ENCODE results near the gene SMIM38. TPM values are rescaled to one million over a fixed set of nuclear protein-coding genes. Genes with fewer than 3 reads are reported as not detected.
"Not testable (repeated sequence)": the region's sequence is repeated elsewhere in the genome, so short reads cannot be mapped to it uniquely, and the experiment has no call there.

SMIM38 gene
- total and polyA plus RNA-seq, 2 donors (not counting 1 experiment from before 2014, with no cell fraction given), result 1.2 to 1.6 TPM

DNA sequence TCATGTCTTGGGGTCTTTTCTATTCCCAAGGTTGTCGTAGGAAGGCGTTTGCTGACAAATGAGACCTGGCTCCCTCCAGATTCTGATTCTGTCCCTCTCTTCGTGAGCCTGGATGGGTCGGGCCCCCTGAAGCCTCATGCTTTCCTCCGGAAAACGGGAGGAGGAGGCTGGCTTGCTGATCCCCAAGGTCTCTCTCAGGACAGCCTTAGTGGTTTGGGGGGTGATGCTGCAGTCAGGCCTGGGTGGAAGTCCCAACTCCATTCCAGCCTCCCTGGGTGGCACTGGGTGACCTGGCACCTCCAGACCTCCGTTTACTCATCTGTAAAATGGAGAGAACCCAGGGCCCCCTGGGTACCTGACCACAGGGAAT, 23.4 kb upstream of the SMIM38 start:
- DNase-seq (no peak), ATAC-seq (ENCODE audit: low read depth) (no peak)
- H3K4me1 ChIP-seq (ENCODE audit: control insufficient read depth in 2 of 2, insufficient read depth in 2 of 2, low read length in 2 of 2), result peaks cover 0 to 3% of the 10 kb centered on the region in 2 donors
- no peaks in the 10 kb centered on the region for H3K36me3 ChIP-seq (replicated peaks in 1 of 2; ENCODE audit: control extremely low read depth in 1 of 2, control insufficient read depth in 1 of 2, extremely low read depth in 1 of 2, insufficient read depth in 2 of 2, low read length in 1 of 2)
- Mint-ChIP-seq H3K27me3 (no peaks in the 10 kb centered on the region), H3K4me3 (no peak overlapping the region), H3K27ac (no peak overlapping the region), H3K4me1 (peaks cover 5% of the 10 kb centered on the region), H3K9me3 (ENCODE audit: insufficient read depth) (peaks cover 13% of the 10 kb centered on the region)
- no peak overlapping the region for H3K9ac ChIP-seq (ENCODE audit: low read length)
- ChIA-PET POLR2A (no interaction called here), CTCF (interaction anchor here (0.8 kb wide), 1 partner anchor 538 kb away, joined by 3 read pairs; no protein-coding TSS in a partner anchor)
- no peak overlapping the region for H3K27ac ChIP-seq (ENCODE audit: low read length in 2 of 2)
- intact Hi-C loops (cut with micrococcal nuclease), result no loop called here
- no peak overlapping the region for H3K4me3 ChIP-seq (ENCODE audit: control extremely low read depth in 1 of 5, extremely low read depth in 1 of 5, insufficient read depth in 1 of 5, low read depth in 2 of 5, low read length in 4 of 5)
- no peak overlapping the region for H3K4me2 ChIP-seq (replicated peaks; ENCODE audit: low read depth, low read length, poor library complexity, severe bottlenecking)
- H2AFZ ChIP-seq (ENCODE audit: insufficient read depth, low read depth, low read length, poor library complexity, severe bottlenecking), result no peak overlapping the region
- no peaks in the 10 kb centered on the region for H4K20me1 ChIP-seq (ENCODE audit: control insufficient read depth, insufficient read depth, low read length, poor library complexity, severe bottlenecking)
- peaks cover 0 to 43% (median 10%) of the 10 kb centered on the region in 3 donors for H3K9me3 ChIP-seq (ENCODE audit: control extremely low read depth in 1 of 3, control insufficient read depth in 2 of 3, insufficient read depth in 1 of 3, low read length in 2 of 3)
- no peaks in the 10 kb centered on the region for H3K27me3 ChIP-seq (replicated peaks in 1 of 4; ENCODE audit: control extremely low read depth in 1 of 4, control insufficient read depth in 3 of 4, insufficient read depth in 4 of 4, low read length in 3 of 4)
- TF ChIP-seq, protein P1, sequence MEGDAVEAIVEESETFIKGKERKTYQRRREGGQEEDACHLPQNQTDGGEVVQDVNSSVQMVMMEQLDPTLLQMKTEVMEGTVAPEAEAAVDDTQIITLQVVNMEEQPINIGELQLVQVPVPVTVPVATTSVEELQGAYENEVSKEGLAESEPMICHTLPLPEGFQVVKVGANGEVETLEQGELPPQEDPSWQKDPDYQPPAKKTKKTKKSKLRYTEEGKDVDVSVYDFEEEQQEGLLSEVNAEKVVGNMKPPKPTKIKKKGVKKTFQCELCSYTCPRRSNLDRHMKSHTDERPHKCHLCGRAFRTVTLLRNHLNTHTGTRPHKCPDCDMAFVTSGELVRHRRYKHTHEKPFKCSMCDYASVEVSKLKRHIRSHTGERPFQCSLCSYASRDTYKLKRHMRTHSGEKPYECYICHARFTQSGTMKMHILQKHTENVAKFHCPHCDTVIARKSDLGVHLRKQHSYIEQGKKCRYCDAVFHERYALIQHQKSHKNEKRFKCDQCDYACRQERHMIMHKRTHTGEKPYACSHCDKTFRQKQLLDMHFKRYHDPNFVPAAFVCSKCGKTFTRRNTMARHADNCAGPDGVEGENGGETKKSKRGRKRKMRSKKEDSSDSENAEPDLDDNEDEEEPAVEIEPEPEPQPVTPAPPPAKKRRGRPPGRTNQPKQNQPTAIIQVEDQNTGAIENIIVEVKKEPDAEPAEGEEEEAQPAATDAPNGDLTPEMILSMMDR (IDR thresholded peaks at IDR 0.05), result no peak
- TF ChIP-seq EZH2 (IDR thresholded peaks at IDR 0.05; ENCODE audit: borderline replicate concordance, insufficient read depth, low read depth, low read length, poor library complexity, severe bottlenecking), result no peak
- no peaks in the 10 kb centered on the region for H3K79me2 ChIP-seq (ENCODE audit: control insufficient read depth, insufficient read depth, low read length)
- whole genome bisulfite sequencing (ENCODE audit: insufficient coverage), result 90% methylated on average over 7 of the region's 7 CpGs

- ChIA-PET CTCF (no interaction called here), POLR2A (no interaction called here)
- no peak overlapping the region for H2AFZ ChIP-seq (ENCODE audit: insufficient read depth, low read depth, low read length, poor library complexity, severe bottlenecking)
- peaks cover 0 to 39% (median 7%) of the 10 kb centered on the region in 3 donors for H3K9me3 ChIP-seq (ENCODE audit: control extremely low read depth in 1 of 3, control insufficient read depth in 2 of 3, insufficient read depth in 1 of 3, low read length in 2 of 3)
- 100% methylated on average over 1 of the region's 4 CpGs for WGBS (ENCODE audit: insufficient coverage)
- DNase-seq (no peak), ATAC-seq (ENCODE audit: low read depth) (no peak)
- H3K4me3 ChIP-seq (ENCODE audit: control extremely low read depth in 1 of 5, extremely low read depth in 1 of 5, insufficient read depth in 1 of 5, low read depth in 2 of 5, low read length in 4 of 5), result no peak overlapping the region
- Mint-ChIP-seq H3K9me3 (ENCODE audit: insufficient read depth) (peaks cover 11% of the 10 kb centered on the region), H3K4me3 (no peak overlapping the region), H3K27me3 (no peaks in the 10 kb centered on the region), H3K4me1 (peaks cover 5% of the 10 kb centered on the region), H3K27ac (no peak overlapping the region)
- no peaks in the 10 kb centered on the region for H3K27me3 ChIP-seq (replicated peaks in 1 of 4; ENCODE audit: control extremely low read depth in 1 of 4, control insufficient read depth in 3 of 4, insufficient read depth in 4 of 4, low read length in 3 of 4)
- H3K79me2 ChIP-seq (ENCODE audit: control insufficient read depth, insufficient read depth, low read length), result no peaks in the 10 kb centered on the region
- no peaks in the 10 kb centered on the region for H4K20me1 ChIP-seq (ENCODE audit: control insufficient read depth, insufficient read depth, low read length, poor library complexity, severe bottlenecking)
- H3K36me3 ChIP-seq (replicated peaks in 1 of 2; ENCODE audit: control extremely low read depth in 1 of 2, control insufficient read depth in 1 of 2, extremely low read depth in 1 of 2, insufficient read depth in 2 of 2, low read length in 1 of 2), result no peaks in the 10 kb centered on the region
- peaks cover 0 to 3% of the 10 kb centered on the region in 2 donors for H3K4me1 ChIP-seq (ENCODE audit: control insufficient read depth in 2 of 2, insufficient read depth in 2 of 2, low read length in 2 of 2)
- no peak overlapping the region for H3K4me2 ChIP-seq (replicated peaks; ENCODE audit: low read depth, low read length, poor library complexity, severe bottlenecking)
- intact Hi-C loops (cut with micrococcal nuclease), result no loop called here
- TF ChIP-seq, protein P1 (IDR thresholded peaks at IDR 0.05), result no peak
- H3K27ac ChIP-seq (ENCODE audit: low read length in 2 of 2), result no peak overlapping the region
- H3K9ac ChIP-seq (ENCODE audit: low read length), result no peak overlapping the region
Measured at GRCh38 chr11:69133251-69133650, 22.5 kb upstream of the SMIM38 start.

DNA sequence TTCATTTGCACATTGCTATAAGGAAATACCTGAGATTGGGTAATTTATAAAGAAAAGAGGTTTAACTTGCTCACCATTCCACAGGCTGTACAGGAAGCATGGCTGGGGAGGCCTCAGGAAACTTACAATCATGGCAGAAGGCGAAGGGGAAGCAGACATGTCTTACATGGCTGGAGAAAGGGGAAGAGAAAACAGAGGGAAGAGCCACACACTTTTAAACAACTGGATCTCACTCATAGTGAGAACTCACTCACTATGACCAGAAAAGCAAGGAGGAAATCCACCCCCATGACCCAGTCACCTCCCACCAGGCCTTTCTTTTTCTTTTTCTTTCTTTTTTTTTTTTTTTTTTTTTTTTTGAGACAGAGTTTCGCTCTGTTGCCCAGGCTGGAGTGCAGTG, 21.6 kb upstream of the SMIM38 start:
- H3K27ac ChIP-seq (ENCODE audit: low read length in 2 of 2); ATAC-seq (ENCODE audit: low read depth); POLR2A ChIA-PET; H3K79me2 ChIP-seq (ENCODE audit: control insufficient read depth, insufficient read depth, low read length); H2AFZ ChIP-seq (ENCODE audit: insufficient read depth, low read depth, low read length, poor library complexity, severe bottlenecking); H3K27me3 Mint-ChIP-seq; H3K4me3 Mint-ChIP-seq; CTCF ChIA-PET; H3K4me2 ChIP-seq (replicated peaks; ENCODE audit: low read depth, low read length, poor library complexity, severe bottlenecking); H3K4me3 ChIP-seq (ENCODE audit: control extremely low read depth in 1 of 5, extremely low read depth in 1 of 5, insufficient read depth in 1 of 5, low read depth in 2 of 5, low read length in 4 of 5); H3K9ac ChIP-seq (ENCODE audit: low read length); H3K4me1 ChIP-seq (ENCODE audit: control insufficient read depth in 2 of 2, insufficient read depth in 2 of 2, low read length in 2 of 2); H4K20me1 ChIP-seq (ENCODE audit: control insufficient read depth, insufficient read depth, low read length, poor library complexity, severe bottlenecking); H3K9me3 Mint-ChIP-seq (ENCODE audit: insufficient read depth); DNase-seq; H3K4me1 Mint-ChIP-seq; H3K27ac Mint-ChIP-seq; intact Hi-C loops (cut with micrococcal nuclease); H3K36me3 ChIP-seq (replicated peaks in 1 of 2; ENCODE audit: control extremely low read depth in 1 of 2, control insufficient read depth in 1 of 2, extremely low read depth in 1 of 2, insufficient read depth in 2 of 2, low read length in 1 of 2); H3K27me3 ChIP-seq (replicated peaks in 1 of 4; ENCODE audit: control extremely low read depth in 1 of 4, control insufficient read depth in 3 of 4, insufficient read depth in 4 of 4, low read length in 3 of 4): not testable (repeated sequence)
- WGBS (ENCODE audit: insufficient coverage), result no CpG with 5 or more reads among the region's 2 CpGs
- H3K9me3 ChIP-seq (ENCODE audit: control extremely low read depth in 1 of 3, control insufficient read depth in 2 of 3, insufficient read depth in 1 of 3, low read length in 2 of 3), result peaks cover 0 to 35% (median 7%) of the 10 kb centered on the region in 3 donors

Data from B cell (primary cell).